ENCODE measurements around the gene CASP5.
"Not testable (repeated sequence)": the region's sequence is repeated elsewhere in the genome, so short reads cannot be mapped to it uniquely, and the experiment has no call there.

Gene CASP5

GRCh38 chr11:104984808-104985207 is 38.2 kb downstream of the CASP5 start:
- H3K36me3 ChIP-seq (ENCODE audit: control insufficient read depth, insufficient read depth, low read length), result no peaks in the 10 kb centered on the region
- H3K4me1 ChIP-seq (ENCODE audit: control insufficient read depth, insufficient read depth, low read length), result no peaks in the 10 kb centered on the region

DNA sequence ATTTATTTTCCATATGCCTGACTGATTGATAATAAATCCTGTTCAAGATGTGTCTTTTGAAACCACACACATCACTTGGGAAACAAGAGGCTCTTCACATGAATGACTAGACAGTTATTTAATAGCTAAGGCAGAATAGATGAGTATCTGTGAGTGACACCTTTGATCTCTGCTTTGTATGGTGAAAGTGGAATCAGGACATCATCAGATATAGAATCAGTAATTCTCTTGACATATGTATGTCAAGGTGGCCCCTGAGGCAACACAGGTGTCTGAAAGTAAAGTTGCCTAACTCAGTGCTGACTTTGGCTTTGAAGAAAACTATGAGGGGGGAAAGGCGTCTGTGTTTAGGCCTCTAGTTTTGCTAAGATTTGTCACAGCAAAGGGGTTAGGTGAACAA is 43.1 kb downstream of the CASP5 start:
- Histone ChIP-seq H3K36me3 (ENCODE audit: control insufficient read depth, insufficient read depth, low read length) (no peaks in the 10 kb centered on the region), H3K4me3 (ENCODE audit: low read depth, low read length) (no peak overlapping the region), H3K4me1 (ENCODE audit: control insufficient read depth, insufficient read depth, low read length) (no peaks in the 10 kb centered on the region), H3K9ac (ENCODE audit: low read depth, low read length) (no peak overlapping the region), H3K9me3 (ENCODE audit: control insufficient read depth, insufficient read depth, low read length) (no peaks in the 10 kb centered on the region), H3K27me3 (ENCODE audit: control insufficient read depth, insufficient read depth, low read length) (no peaks in the 10 kb centered on the region)

More at GRCh38 chr11:104984808-104985207, 38.2 kb downstream of the CASP5 start:
- Histone ChIP-seq H3K9me3 (ENCODE audit: control insufficient read depth, insufficient read depth, low read length) (no peaks in the 10 kb centered on the region), H3K4me3 (ENCODE audit: low read depth, low read length) (no peak overlapping the region), H3K9ac (ENCODE audit: low read depth, low read length) (no peak overlapping the region), H3K27me3 (ENCODE audit: control insufficient read depth, insufficient read depth, low read length) (no peaks in the 10 kb centered on the region)

- H3K4me3 ChIP-seq (ENCODE audit: low read depth, low read length), result no peak overlapping the region
- no peak overlapping the region for H3K9ac ChIP-seq (ENCODE audit: low read depth, low read length)
- no peaks in the 10 kb centered on the region for H3K4me1 ChIP-seq (ENCODE audit: control insufficient read depth, insufficient read depth, low read length)
- H3K9me3 ChIP-seq (ENCODE audit: control insufficient read depth, insufficient read depth, low read length), result peaks cover 15% of the 10 kb centered on the region
- no peaks in the 10 kb centered on the region for H3K36me3 ChIP-seq (ENCODE audit: control insufficient read depth, insufficient read depth, low read length)
- H3K27me3 ChIP-seq (ENCODE audit: control insufficient read depth, insufficient read depth, low read length), result no peaks in the 10 kb centered on the region
Measured at GRCh38 chr11:104973616-104974015, 49.4 kb downstream of the CASP5 start.

GRCh38 chr11:104972924-104973323 is 50.0 kb downstream of the CASP5 start:
- peaks cover 15% of the 10 kb centered on the region for H3K9me3 ChIP-seq (ENCODE audit: control insufficient read depth, insufficient read depth, low read length)
- not testable (repeated sequence) for H3K27me3 ChIP-seq (ENCODE audit: control insufficient read depth, insufficient read depth, low read length); H3K4me3 ChIP-seq (ENCODE audit: low read depth, low read length); H3K9ac ChIP-seq (ENCODE audit: low read depth, low read length); H3K36me3 ChIP-seq (ENCODE audit: control insufficient read depth, insufficient read depth, low read length); H3K4me1 ChIP-seq (ENCODE audit: control insufficient read depth, insufficient read depth, low read length)

- Histone ChIP-seq H3K27me3 (ENCODE audit: control insufficient read depth, insufficient read depth, low read length) (no peaks in the 10 kb centered on the region), H3K36me3 (ENCODE audit: control insufficient read depth, insufficient read depth, low read length) (no peaks in the 10 kb centered on the region), H3K9me3 (ENCODE audit: control insufficient read depth, insufficient read depth, low read length) (peaks cover 15% of the 10 kb centered on the region), H3K9ac (ENCODE audit: low read depth, low read length) (no peak overlapping the region), H3K4me1 (ENCODE audit: control insufficient read depth, insufficient read depth, low read length) (no peaks in the 10 kb centered on the region), H3K4me3 (ENCODE audit: low read depth, low read length) (no peak overlapping the region)
Measured at GRCh38 chr11:104970756-104971155, 52.2 kb downstream of the CASP5 start.

DNA sequence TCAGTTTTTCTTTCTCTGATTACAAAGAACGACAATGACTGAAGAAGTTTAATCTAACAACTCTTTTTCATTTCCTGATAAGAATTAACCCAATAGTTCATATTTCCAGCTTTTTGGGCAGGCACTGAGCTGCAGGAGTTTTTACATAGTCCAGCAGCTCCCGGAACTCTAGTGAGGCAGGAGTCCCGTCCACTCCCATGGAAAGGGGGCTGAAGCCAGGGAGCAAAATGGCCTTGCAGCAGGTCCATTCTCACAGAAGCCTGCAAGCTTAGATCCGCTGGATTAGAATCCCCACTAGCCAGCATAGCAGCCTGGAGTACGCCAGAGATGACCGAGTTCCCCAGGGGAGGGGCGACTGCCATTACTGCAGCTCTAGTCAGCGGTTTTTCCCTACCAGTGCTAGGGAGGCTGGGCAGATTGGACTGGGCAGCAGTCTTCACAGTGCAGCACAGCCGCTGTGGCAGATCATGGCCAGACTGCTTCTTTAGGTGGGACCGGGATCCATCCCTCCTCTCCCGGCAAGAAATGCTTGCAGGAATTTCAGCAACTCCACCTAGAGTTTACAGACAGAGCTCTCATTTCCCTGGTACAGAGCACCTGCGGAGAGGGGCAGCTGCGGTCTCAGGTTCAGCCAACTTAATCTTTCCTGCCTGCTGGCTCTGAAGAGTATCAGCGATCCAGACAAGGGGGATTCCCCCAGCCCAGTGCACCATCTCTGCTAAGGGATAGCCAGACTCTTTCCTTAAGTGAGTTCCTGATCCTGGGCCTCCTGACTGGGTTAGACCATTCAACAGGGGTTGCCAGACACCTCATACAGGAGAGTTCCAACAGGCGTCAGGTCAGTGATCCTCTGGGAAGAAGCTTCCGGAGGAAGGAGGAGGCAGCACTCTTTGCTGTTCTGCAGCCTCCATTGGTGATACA is 53.9 kb downstream of the CASP5 start:
- no peak overlapping the region for H3K9ac ChIP-seq (ENCODE audit: low read depth, low read length)
- no peaks in the 10 kb centered on the region for H3K36me3 ChIP-seq (ENCODE audit: control insufficient read depth, insufficient read depth, low read length)
- no peaks in the 10 kb centered on the region for H3K27me3 ChIP-seq (ENCODE audit: control insufficient read depth, insufficient read depth, low read length)
- no peak overlapping the region for H3K4me3 ChIP-seq (ENCODE audit: low read depth, low read length)
- H3K9me3 ChIP-seq (ENCODE audit: control insufficient read depth, insufficient read depth, low read length), result peaks cover 13% of the 10 kb centered on the region
- no peaks in the 10 kb centered on the region for H3K4me1 ChIP-seq (ENCODE audit: control insufficient read depth, insufficient read depth, low read length)

GRCh38 chr11:104968355-104968855 is 54.6 kb downstream of the CASP5 start, which contains the start of gene CASP4:
TSS of gene CASP4 (minus strand) at chr11:104968574. CDS start at chr11:104968525, 49 bp downstream.
- no peaks in the 10 kb centered on the region for H3K4me1 ChIP-seq (ENCODE audit: control insufficient read depth, insufficient read depth, low read length)
- no peaks in the 10 kb centered on the region for H3K27me3 ChIP-seq (ENCODE audit: control insufficient read depth, insufficient read depth, low read length)
- H3K9me3 ChIP-seq (ENCODE audit: control insufficient read depth, insufficient read depth, low read length), result peaks cover 8% of the 10 kb centered on the region
- no peak within 1 kb of the TSS for H3K9ac ChIP-seq (ENCODE audit: low read depth, low read length)
- H3K36me3 ChIP-seq (ENCODE audit: control insufficient read depth, insufficient read depth, low read length), result no peaks in the 10 kb centered on the region
- no peak within 1 kb of the TSS for H3K4me3 ChIP-seq (ENCODE audit: low read depth, low read length)

DNA sequence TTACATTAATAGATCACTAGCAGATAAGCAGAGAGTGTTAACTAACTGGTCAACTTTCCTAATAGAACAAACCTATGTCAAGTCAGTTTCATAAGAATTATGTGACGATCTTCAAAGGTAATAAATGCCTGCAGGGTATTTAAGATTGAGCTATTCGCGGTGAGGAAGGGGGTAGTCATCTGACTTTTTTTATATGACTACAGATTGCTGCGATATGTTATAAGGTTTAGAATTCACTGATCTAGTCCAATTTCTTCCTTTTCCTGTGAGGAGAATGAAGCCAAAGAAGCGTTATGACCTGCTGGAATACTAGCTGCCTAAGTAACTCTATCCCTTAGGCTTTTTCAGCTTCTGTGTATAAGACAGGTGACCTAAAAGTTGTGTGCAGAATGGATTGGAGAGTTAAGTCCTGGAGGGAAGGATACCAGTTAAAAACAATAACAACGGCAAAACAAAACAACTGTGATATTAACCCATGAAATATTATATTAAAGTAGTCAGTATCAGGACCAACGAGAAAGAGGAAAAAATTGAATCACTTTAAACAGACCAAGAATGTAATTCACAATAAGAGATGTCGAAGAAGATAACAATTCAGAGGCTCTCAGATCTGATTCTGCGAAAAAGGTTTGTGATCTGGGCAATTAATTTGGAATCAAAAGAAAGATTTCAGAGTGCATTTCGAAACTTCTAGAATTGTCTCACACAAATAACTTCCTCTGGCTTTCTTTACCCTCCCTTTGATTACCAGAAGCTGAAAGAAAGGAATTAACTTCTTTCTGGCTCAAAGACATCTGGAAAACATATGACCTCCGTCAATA is 55.2 kb downstream of the CASP5 start:
- no peaks in the 10 kb centered on the region for H3K36me3 ChIP-seq (ENCODE audit: control insufficient read depth, insufficient read depth, low read length)
- H3K4me1 ChIP-seq (ENCODE audit: control insufficient read depth, insufficient read depth, low read length), result no peaks in the 10 kb centered on the region
- no peak overlapping the region for H3K9ac ChIP-seq (ENCODE audit: low read depth, low read length)
- H3K4me3 ChIP-seq (ENCODE audit: low read depth, low read length), result no peak overlapping the region
- no peaks in the 10 kb centered on the region for H3K27me3 ChIP-seq (ENCODE audit: control insufficient read depth, insufficient read depth, low read length)
- peaks cover 8% of the 10 kb centered on the region for H3K9me3 ChIP-seq (ENCODE audit: control insufficient read depth, insufficient read depth, low read length)

- Histone ChIP-seq H3K9me3 (ENCODE audit: control insufficient read depth, insufficient read depth, low read length) (no peaks in the 10 kb centered on the region), H3K4me1 (ENCODE audit: control insufficient read depth, insufficient read depth, low read length) (no peaks in the 10 kb centered on the region), H3K36me3 (ENCODE audit: control insufficient read depth, insufficient read depth, low read length) (no peaks in the 10 kb centered on the region), H3K27me3 (ENCODE audit: control insufficient read depth, insufficient read depth, low read length) (no peaks in the 10 kb centered on the region), H3K9ac (ENCODE audit: low read depth, low read length) (no peak overlapping the region), H3K4me3 (ENCODE audit: low read depth, low read length) (no peak overlapping the region)
Measured at GRCh38 chr11:104965735-104966134, 57.2 kb downstream of the CASP5 start.

DNA sequence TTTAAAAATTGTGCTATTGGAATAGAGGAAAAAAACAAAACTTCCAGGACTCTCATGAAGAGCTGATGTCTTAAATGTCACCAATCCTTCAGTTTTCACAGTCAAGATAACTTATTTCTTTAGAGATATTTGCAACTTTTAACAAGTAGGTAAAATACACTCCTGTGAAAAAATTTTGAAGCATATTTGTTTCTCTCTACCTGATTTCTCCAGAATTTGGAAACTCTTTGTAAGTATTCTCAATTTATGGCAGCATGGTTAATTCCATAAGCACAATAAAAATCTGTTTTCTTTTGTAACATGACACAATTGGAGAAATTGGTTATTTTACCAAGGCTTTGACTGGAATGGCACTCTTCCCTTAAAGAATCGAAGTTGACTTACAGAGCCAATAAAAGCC is 58.7 kb downstream of the CASP5 start:
- H3K9ac ChIP-seq (ENCODE audit: low read depth, low read length), result no peak overlapping the region
- H3K27me3 ChIP-seq (ENCODE audit: control insufficient read depth, insufficient read depth, low read length), result no peaks in the 10 kb centered on the region
- H3K4me1 ChIP-seq (ENCODE audit: control insufficient read depth, insufficient read depth, low read length), result no peaks in the 10 kb centered on the region
- no peaks in the 10 kb centered on the region for H3K36me3 ChIP-seq (ENCODE audit: control insufficient read depth, insufficient read depth, low read length)
- no peak overlapping the region for H3K4me3 ChIP-seq (ENCODE audit: low read depth, low read length)
- H3K9me3 ChIP-seq (ENCODE audit: control insufficient read depth, insufficient read depth, low read length), result no peaks in the 10 kb centered on the region

- Histone ChIP-seq H3K4me3 (ENCODE audit: low read depth, low read length) (no peak overlapping the region), H3K9ac (ENCODE audit: low read depth, low read length) (no peak overlapping the region), H3K36me3 (ENCODE audit: control insufficient read depth, insufficient read depth, low read length) (no peaks in the 10 kb centered on the region), H3K4me1 (ENCODE audit: control insufficient read depth, insufficient read depth, low read length) (no peaks in the 10 kb centered on the region), H3K9me3 (ENCODE audit: control insufficient read depth, insufficient read depth, low read length) (no peaks in the 10 kb centered on the region), H3K27me3 (ENCODE audit: control insufficient read depth, insufficient read depth, low read length) (no peaks in the 10 kb centered on the region)
Measured at GRCh38 chr11:104962852-104963251, 60.1 kb downstream of the CASP5 start.

All from iPS-15b (cell line).